ENCODE data around the gene WDR75.

Gene WDR75

DNA sequence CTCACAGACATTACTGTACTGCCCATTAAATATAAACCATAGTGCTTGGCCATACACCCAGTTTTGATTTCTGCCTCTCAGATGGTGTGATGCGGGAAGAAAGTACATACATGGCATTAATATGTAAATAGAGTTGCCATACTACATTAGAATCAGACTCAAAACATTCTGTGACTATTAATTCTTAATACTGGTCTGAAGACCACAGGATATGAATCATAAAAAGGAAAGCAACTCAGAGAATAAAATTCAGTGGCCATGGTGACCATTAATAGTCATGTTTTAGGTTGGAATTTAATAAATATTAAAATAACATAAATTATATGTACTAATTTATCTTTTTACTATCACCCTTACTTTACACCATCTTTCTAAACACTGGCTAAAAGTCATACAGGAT lies 33.0 kb upstream of the WDR75 start:
- no peaks in the 10 kb centered on the region for H3K9me3 ChIP-seq (ENCODE audit: insufficient read depth, low read length, severe bottlenecking)
- H3K4me2 ChIP-seq (ENCODE audit: insufficient read depth, low read length) = no peak overlapping the region
- ATAC-seq (ENCODE audit: insufficient read depth, low read depth) = no peak
- no peaks in the 10 kb centered on the region for H3K79me2 ChIP-seq (ENCODE audit: insufficient read depth, low read length)
- no peak overlapping the region for H3K9ac ChIP-seq (ENCODE audit: low read depth, low read length)
- no peak overlapping the region for H3K27ac ChIP-seq (ENCODE audit: low read length)
- TF ChIP-seq, protein P1, sequence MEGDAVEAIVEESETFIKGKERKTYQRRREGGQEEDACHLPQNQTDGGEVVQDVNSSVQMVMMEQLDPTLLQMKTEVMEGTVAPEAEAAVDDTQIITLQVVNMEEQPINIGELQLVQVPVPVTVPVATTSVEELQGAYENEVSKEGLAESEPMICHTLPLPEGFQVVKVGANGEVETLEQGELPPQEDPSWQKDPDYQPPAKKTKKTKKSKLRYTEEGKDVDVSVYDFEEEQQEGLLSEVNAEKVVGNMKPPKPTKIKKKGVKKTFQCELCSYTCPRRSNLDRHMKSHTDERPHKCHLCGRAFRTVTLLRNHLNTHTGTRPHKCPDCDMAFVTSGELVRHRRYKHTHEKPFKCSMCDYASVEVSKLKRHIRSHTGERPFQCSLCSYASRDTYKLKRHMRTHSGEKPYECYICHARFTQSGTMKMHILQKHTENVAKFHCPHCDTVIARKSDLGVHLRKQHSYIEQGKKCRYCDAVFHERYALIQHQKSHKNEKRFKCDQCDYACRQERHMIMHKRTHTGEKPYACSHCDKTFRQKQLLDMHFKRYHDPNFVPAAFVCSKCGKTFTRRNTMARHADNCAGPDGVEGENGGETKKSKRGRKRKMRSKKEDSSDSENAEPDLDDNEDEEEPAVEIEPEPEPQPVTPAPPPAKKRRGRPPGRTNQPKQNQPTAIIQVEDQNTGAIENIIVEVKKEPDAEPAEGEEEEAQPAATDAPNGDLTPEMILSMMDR (IDR thresholded peaks at IDR 0.05; ENCODE audit: borderline replicate concordance, extremely low read depth, low read length, poor library complexity, severe bottlenecking) = no peak
- no peak for DNase-seq
- no peak overlapping the region for H3K4me3 ChIP-seq (ENCODE audit: low read depth in 1 of 2, low read length in 2 of 2)
- H3K4me1 ChIP-seq (ENCODE audit: insufficient read depth, low read length) = no peaks in the 10 kb centered on the region
- H2AFZ ChIP-seq (ENCODE audit: low read depth, low read length) = no peak overlapping the region
- H4K20me1 ChIP-seq (ENCODE audit: insufficient read depth, low read length) = no peaks in the 10 kb centered on the region
- H3K36me3 ChIP-seq (ENCODE audit: insufficient read depth, low read length) = no peaks in the 10 kb centered on the region
- no peaks in the 10 kb centered on the region for H3K27me3 ChIP-seq (ENCODE audit: insufficient read depth, low read length, poor library complexity)

DNA sequence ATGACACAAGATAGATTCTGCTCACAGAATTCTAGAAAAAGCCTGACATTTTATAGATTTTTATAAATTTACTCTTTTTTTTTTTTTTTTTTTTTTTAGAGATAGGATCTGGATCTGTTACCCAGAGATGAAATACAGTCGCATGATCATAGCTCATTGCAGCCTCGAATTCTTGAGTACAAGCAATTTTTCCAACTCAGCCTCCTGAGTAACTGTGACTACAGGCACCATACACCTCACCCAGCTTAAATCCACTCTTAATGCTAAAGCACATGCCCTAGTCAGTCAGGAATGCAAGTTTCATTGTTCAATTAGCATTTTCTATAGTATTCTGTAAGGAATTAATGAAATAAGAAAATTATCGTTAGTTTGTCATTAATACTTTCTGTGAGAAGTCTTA lies 32.1 kb upstream of the WDR75 start:
- no peak overlapping the region for H3K27ac ChIP-seq (ENCODE audit: low read length)
- TF ChIP-seq, protein P1 (IDR thresholded peaks at IDR 0.05; ENCODE audit: borderline replicate concordance, extremely low read depth, low read length, poor library complexity, severe bottlenecking) = no peak
- TF ChIP-seq EZH2 (IDR thresholded peaks at IDR 0.05; ENCODE audit: borderline replicate concordance, low read depth, low read length, severe bottlenecking) = no peak

GRCh38 chr2:189409647-189410046 lies 31.6 kb upstream of the WDR75 start:
- H3K4me3 ChIP-seq (ENCODE audit: low read depth in 1 of 2, low read length in 2 of 2) = no peak overlapping the region
- no peaks in the 10 kb centered on the region for H3K79me2 ChIP-seq (ENCODE audit: insufficient read depth, low read length)
- H3K27me3 ChIP-seq (ENCODE audit: insufficient read depth, low read length, poor library complexity) = no peaks in the 10 kb centered on the region
- ATAC-seq (ENCODE audit: insufficient read depth, low read depth) (no peak), DNase-seq (no peak)
- H3K4me2 ChIP-seq (ENCODE audit: insufficient read depth, low read length) = no peak overlapping the region
- no peak for TF ChIP-seq EZH2 (IDR thresholded peaks at IDR 0.05; ENCODE audit: borderline replicate concordance, low read depth, low read length, severe bottlenecking)
- TF ChIP-seq, protein P1 (IDR thresholded peaks at IDR 0.05; ENCODE audit: borderline replicate concordance, extremely low read depth, low read length, poor library complexity, severe bottlenecking) = no peak
- H4K20me1 ChIP-seq (ENCODE audit: insufficient read depth, low read length) = no peaks in the 10 kb centered on the region
- H3K9me3 ChIP-seq (ENCODE audit: insufficient read depth, low read length, severe bottlenecking) = no peaks in the 10 kb centered on the region
- H3K27ac ChIP-seq (ENCODE audit: low read length) = no peak overlapping the region
- H3K4me1 ChIP-seq (ENCODE audit: insufficient read depth, low read length) = no peaks in the 10 kb centered on the region
- H3K36me3 ChIP-seq (ENCODE audit: insufficient read depth, low read length) = no peaks in the 10 kb centered on the region
- no peak overlapping the region for H3K9ac ChIP-seq (ENCODE audit: low read depth, low read length)
- no peak overlapping the region for H2AFZ ChIP-seq (ENCODE audit: low read depth, low read length)

More for the DNA sequence above, 32.1 kb upstream of the WDR75 start:
- Histone ChIP-seq H3K9me3 (ENCODE audit: insufficient read depth, low read length, severe bottlenecking) (no peaks in the 10 kb centered on the region), H3K36me3 (ENCODE audit: insufficient read depth, low read length) (no peaks in the 10 kb centered on the region), H3K27me3 (ENCODE audit: insufficient read depth, low read length, poor library complexity) (no peaks in the 10 kb centered on the region), H4K20me1 (ENCODE audit: insufficient read depth, low read length) (no peaks in the 10 kb centered on the region), H3K9ac (ENCODE audit: low read depth, low read length) (no peak overlapping the region), H3K4me2 (ENCODE audit: insufficient read depth, low read length) (no peak overlapping the region), H3K4me3 (ENCODE audit: low read depth in 1 of 2, low read length in 2 of 2) (no peak overlapping the region), H3K4me1 (ENCODE audit: insufficient read depth, low read length) (no peaks in the 10 kb centered on the region), H3K79me2 (ENCODE audit: insufficient read depth, low read length) (no peaks in the 10 kb centered on the region), H2AFZ (ENCODE audit: low read depth, low read length) (no peak overlapping the region)
- DNase-seq (no peak), ATAC-seq (ENCODE audit: insufficient read depth, low read depth) (no peak)

- H3K36me3 ChIP-seq (ENCODE audit: insufficient read depth, low read length) = no peaks in the 10 kb centered on the region
- no peak overlapping the region for H3K27ac ChIP-seq (ENCODE audit: low read length)
- no peaks in the 10 kb centered on the region for H3K9me3 ChIP-seq (ENCODE audit: insufficient read depth, low read length, severe bottlenecking)
- no peaks in the 10 kb centered on the region for H4K20me1 ChIP-seq (ENCODE audit: insufficient read depth, low read length)
- no peak for DNase-seq
- H3K9ac ChIP-seq (ENCODE audit: low read depth, low read length) = no peak overlapping the region
- H3K79me2 ChIP-seq (ENCODE audit: insufficient read depth, low read length) = no peaks in the 10 kb centered on the region
- TF ChIP-seq, protein P1 (IDR thresholded peaks at IDR 0.05; ENCODE audit: borderline replicate concordance, extremely low read depth, low read length, poor library complexity, severe bottlenecking) = no peak
- TF ChIP-seq EZH2 (IDR thresholded peaks at IDR 0.05; ENCODE audit: borderline replicate concordance, low read depth, low read length, severe bottlenecking) = no peak
- H3K27me3 ChIP-seq (ENCODE audit: insufficient read depth, low read length, poor library complexity) = no peaks in the 10 kb centered on the region
- no peak overlapping the region for H3K4me2 ChIP-seq (ENCODE audit: insufficient read depth, low read length)
- H3K4me1 ChIP-seq (ENCODE audit: insufficient read depth, low read length) = no peaks in the 10 kb centered on the region
- ATAC-seq (ENCODE audit: insufficient read depth, low read depth) = no peak
- no peak overlapping the region; the same call in 1 of the 2 replicates for H2AFZ ChIP-seq (ENCODE audit: low read depth, low read length)
- H3K4me3 ChIP-seq (ENCODE audit: low read depth in 1 of 2, low read length in 2 of 2) = no peak overlapping the region
Observed at GRCh38 chr2:189411860-189412259, 29.4 kb upstream of the WDR75 start.
